HEK293 (cell line): Measurements from ENCODE around the gene EIF5B.

Experiments used
- CTCF ChIA-PET: fragments of 350-600 bp; formaldehyde crosslinking; extraction: SDS; loops from one replicate; lab custom pipeline; 2021; ENCODE audit warnings: antibody characterized with exemption; lab: Yijun Ruan, JAX
- POLR2A ChIA-PET: fragments of 300-600 bp; formaldehyde crosslinking; extraction: SDS; loops from one replicate; lab custom pipeline; 2020; ENCODE audit warnings: antibody characterized with exemption, inconsistent platforms; lab: Yijun Ruan, JAX
- H3K27ac ChIP-seq: fragments of 200-500 bp; sonication (Bioruptor generic); 2 replicates; pipeline ENCODE4 v1.5.1; 2014; ENCODE audit warnings: low read depth, low read length, control low read depth, inconsistent platforms; ENCODE audit errors: extremely low read depth
- H3K36me3 ChIP-seq, 2 experiments: fragments of 200-500 bp in 1 of 2; sonication (Bioruptor generic) in 1 of 2; 1 replicate in 1 of 2; 2 replicates in 1 of 2; pipeline ENCODE4 v1.5.1; 2014 to 2017; ENCODE audit warnings: inconsistent platforms in 2 of 2, low read length in 2 of 2; ENCODE audit not compliant: control insufficient read depth in 2 of 2, insufficient read depth in 1 of 2
- H3K4me1 ChIP-seq: fragments of 200-500 bp; sonication (Bioruptor generic); 2 replicates; pipeline ENCODE4 v1.5.1; 2014; ENCODE audit warnings: mild to moderate bottlenecking, low read length, inconsistent platforms; ENCODE audit not compliant: control insufficient read depth, insufficient read depth
- H3K4me3 ChIP-seq: 2 replicates; pipeline ENCODE4 v1.5.1; 2011; ENCODE audit warnings: low read depth, mild to moderate bottlenecking, control low read depth, low read length, moderate library complexity
- H3K9me3 ChIP-seq: fragments of 200-500 bp; sonication (Bioruptor generic); 2 replicates; pipeline ENCODE4 v1.5.1; 2014; ENCODE audit warnings: low read depth, low read length, inconsistent platforms; ENCODE audit not compliant: control insufficient read depth, insufficient read depth
- EGR2 ChIP-seq: fragments of 450-650 bp; formaldehyde crosslinking; IDR thresholded peaks from 2 replicates; pipeline ENCODE4 v1.5.1; 2016; ENCODE audit warnings: low read depth, missing biosample characterization, missing genetic modification characterization
- FEZF1 ChIP-seq: fragments of 450-650 bp; formaldehyde crosslinking; IDR thresholded peaks from 2 replicates; pipeline ENCODE4 v1.5.1; 2016; ENCODE audit warnings: missing biosample characterization, missing genetic modification characterization
- KLF16 ChIP-seq: fragments of 450-650 bp; formaldehyde crosslinking; IDR thresholded peaks from 2 replicates; pipeline ENCODE4 v1.5.1; 2017; ENCODE audit warnings: missing biosample characterization, missing genetic modification characterization
- MEIS1 ChIP-seq: sonication (generic); formaldehyde crosslinking; IDR thresholded peaks from 2 replicates; pipeline ENCODE4 v1.8.1; 2022; ENCODE audit warnings: missing genetic modification reagents, mild to moderate bottlenecking, borderline replicate concordance
- ZBTB20 ChIP-seq: fragments of 450-650 bp; formaldehyde crosslinking; IDR thresholded peaks from 2 replicates; pipeline ENCODE4 v1.5.1; 2016; ENCODE audit warnings: missing biosample characterization, missing genetic modification characterization
- ZNF133 ChIP-seq: fragments of 450-650 bp; formaldehyde crosslinking; IDR thresholded peaks from 2 replicates; pipeline ENCODE4 v1.5.1; 2016; ENCODE audit warnings: missing biosample characterization, missing genetic modification characterization
- ZNF140 ChIP-seq: fragments of 450-650 bp; formaldehyde crosslinking; IDR thresholded peaks from 2 replicates; pipeline ENCODE4 v1.5.1; 2016; ENCODE audit warnings: missing biosample characterization, missing genetic modification characterization
- ZNF18 ChIP-seq: fragments of 450-650 bp; formaldehyde crosslinking; IDR thresholded peaks from 2 replicates; pipeline ENCODE4 v1.5.1; 2016; ENCODE audit warnings: missing biosample characterization, missing genetic modification characterization
- ZNF292 ChIP-seq: fragments of 450-650 bp; formaldehyde crosslinking; IDR thresholded peaks from 2 replicates; pipeline ENCODE4 v1.5.1; 2016; ENCODE audit warnings: low read depth, missing biosample characterization, missing genetic modification characterization, borderline replicate concordance
- ZNF398 ChIP-seq: fragments of 450-650 bp; formaldehyde crosslinking; IDR thresholded peaks from 2 replicates; pipeline ENCODE4 v1.5.1; 2017; ENCODE audit warnings: missing biosample characterization, missing genetic modification characterization
- ZNF513 ChIP-seq: fragments of 450-650 bp; IDR thresholded peaks from 2 replicates; pipeline ENCODE4 v1.5.1; 2018; ENCODE audit warnings: missing biosample characterization, missing genetic modification characterization
- ZNF518A ChIP-seq: fragments of 450-650 bp; formaldehyde crosslinking; conservative IDR thresholded peaks from 2 replicates; pipeline ENCODE4 v1.5.1; 2016; ENCODE audit warnings: low read depth, missing biosample characterization, missing genetic modification characterization
- ZNF529 ChIP-seq: fragments of 450-650 bp; formaldehyde crosslinking; IDR thresholded peaks from 2 replicates; pipeline ENCODE4 v1.5.1; 2017; ENCODE audit warnings: missing genetic modification characterization, missing biosample characterization; ENCODE audit not compliant: insufficient replicate concordance
- ZNF585B ChIP-seq: fragments of 450-650 bp; formaldehyde crosslinking; IDR thresholded peaks from 2 replicates; pipeline ENCODE4 v1.5.1; 2016; ENCODE audit warnings: missing biosample characterization, missing genetic modification characterization
- ZNF624 ChIP-seq: fragments of 450-650 bp; formaldehyde crosslinking; IDR thresholded peaks from 2 replicates; pipeline ENCODE4 v1.5.1; 2017; ENCODE audit warnings: missing biosample characterization, missing genetic modification characterization
- ZNF747 ChIP-seq: fragments of 450-650 bp; formaldehyde crosslinking; IDR thresholded peaks from 2 replicates; pipeline ENCODE4 v1.5.1; 2016; ENCODE audit warnings: missing biosample characterization, missing genetic modification characterization

EIF5B gene

GRCh38 chr2:99388892-99389291, 51.7 kb downstream of the EIF5B start:
- POLR2A ChIA-PET: no interaction called here
- H3K36me3 ChIP-seq: peaks cover 41 to 49% of the 10 kb centered on the region in 2 experiments
- H3K9me3 ChIP-seq: no peaks in the 10 kb centered on the region
- H3K4me1 ChIP-seq: no peaks in the 10 kb centered on the region
- CTCF ChIA-PET: no interaction called here
- no peak overlapping the region for H3K27ac ChIP-seq
- TF ChIP-seq ZNF585B (no peak), ZNF513 (no peak), ZNF398 (tag by site-specific recombination) (no peak), ZNF624 (tag by site-specific recombination) (no peak), ZNF529 (tag by site-specific recombination) (no peak), ZNF292 (no peak), MEIS1 (no peak)
- TF ChIP-seq, all 188 proteins: peak for 0
- no peak overlapping the region for H3K4me3 ChIP-seq

- H3K9me3 ChIP-seq: no peaks in the 10 kb centered on the region
- H3K4me1 ChIP-seq: no peaks in the 10 kb centered on the region
- ChIA-PET POLR2A (no interaction called here), CTCF (no interaction called here)
- TF ChIP-seq ZNF133: no peak
- no peak for TF ChIP-seq KLF16 (tag by site-specific recombination)
- no peak for TF ChIP-seq ZNF747 (tag by site-specific recombination)
- TF ChIP-seq EGR2: no peak
- no peak for TF ChIP-seq ZNF398 (tag by site-specific recombination)
- TF ChIP-seq ZBTB20 (tag by site-specific recombination): no peak
- TF ChIP-seq ZNF140 (tag by site-specific recombination): no peak
- no peak overlapping the region for H3K4me3 ChIP-seq
- no peak overlapping the region for H3K27ac ChIP-seq
- H3K36me3 ChIP-seq: peaks cover 44 to 50% of the 10 kb centered on the region in 2 experiments
Measured at GRCh38 chr2:99389371-99389770, 52.2 kb downstream of the EIF5B start.

GRCh38 chr2:99389946-99390345, 52.8 kb downstream of the EIF5B start:
- peaks cover 46 to 52% of the 10 kb centered on the region in 2 experiments for H3K36me3 ChIP-seq
- no peak overlapping the region for H3K27ac ChIP-seq
- POLR2A ChIA-PET: interaction anchor here (0.5 kb wide), 1 partner anchor 45 kb away, joined by 3 read pairs; no protein-coding TSS in a partner anchor
- TF ChIP-seq ZNF518A (tag by site-specific recombination) (no peak), ZNF133 (no peak), ZNF18 (no peak), FEZF1 (no peak)
- TF ChIP-seq, all 188 proteins: peak for 0
- Histone ChIP-seq H3K4me1 (no peaks in the 10 kb centered on the region), H3K4me3 (no peak overlapping the region), H3K9me3 (no peaks in the 10 kb centered on the region)
- CTCF ChIA-PET: no interaction called here
